ENCODE measurements around the gene KRT78. TPM values are rescaled to one million over a fixed set of nuclear protein-coding genes. Genes with fewer than 3 reads are reported as not detected.

The KRT78 gene
- total and polyA plus RNA-seq, 9 donors, result 0.05 to 2.8 (median 0.79) TPM; not detected in 6

DNA sequence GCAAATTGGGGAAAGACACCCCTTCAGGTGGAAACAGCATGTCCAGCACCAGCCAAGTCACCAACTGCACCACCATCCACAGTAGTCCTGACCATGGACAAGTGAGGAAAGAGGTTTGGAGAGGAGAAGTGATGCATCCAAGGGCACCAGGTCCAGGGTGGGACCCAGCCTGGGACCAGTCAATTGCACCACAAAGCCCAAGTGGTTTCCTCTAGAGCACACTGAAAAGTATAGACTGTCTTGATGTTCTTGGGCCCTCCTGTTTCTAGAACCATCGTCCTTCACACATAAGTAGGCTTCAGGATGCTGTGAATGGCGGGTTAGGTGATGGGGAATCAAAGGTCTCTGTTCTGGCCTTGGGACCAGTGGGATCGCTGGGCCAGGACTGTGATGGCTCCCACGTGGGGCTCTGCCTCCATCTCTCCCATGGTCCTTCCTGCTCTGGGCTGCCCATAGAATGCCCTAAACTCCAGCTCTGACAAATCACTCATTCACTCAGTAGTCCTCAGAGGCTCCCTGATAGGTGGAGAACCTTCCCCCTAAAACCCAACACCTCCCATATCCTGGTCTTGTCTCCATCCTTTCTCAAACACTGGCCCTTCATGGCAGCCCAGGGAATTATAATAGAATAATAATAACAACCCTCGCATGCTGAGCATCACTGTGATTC, 23.9 kb downstream of the KRT78 start:
- Histone ChIP-seq H3K9me3 (replicated peaks; ENCODE audit: control insufficient read depth, low read depth, low read length) (no peaks in the 10 kb centered on the region), H3K27ac (ENCODE audit: low read length) (no peak overlapping the region), H3K36me3 (ENCODE audit: control insufficient read depth, insufficient read depth, low read length) (no peaks in the 10 kb centered on the region), H3K4me3 (ENCODE audit: low read length) (no peak overlapping the region), H3K27me3 (ENCODE audit: control insufficient read depth, insufficient read depth, low read length) (peaks cover 7% of the 10 kb centered on the region), H3K4me1 (ENCODE audit: control insufficient read depth, insufficient read depth, low read length) (peaks cover 6% of the 10 kb centered on the region)
- no peak for DNase-seq
- no CpG with 5 or more reads among the region's 5 CpGs for WGBS (ENCODE audit: insufficient coverage)

DNA sequence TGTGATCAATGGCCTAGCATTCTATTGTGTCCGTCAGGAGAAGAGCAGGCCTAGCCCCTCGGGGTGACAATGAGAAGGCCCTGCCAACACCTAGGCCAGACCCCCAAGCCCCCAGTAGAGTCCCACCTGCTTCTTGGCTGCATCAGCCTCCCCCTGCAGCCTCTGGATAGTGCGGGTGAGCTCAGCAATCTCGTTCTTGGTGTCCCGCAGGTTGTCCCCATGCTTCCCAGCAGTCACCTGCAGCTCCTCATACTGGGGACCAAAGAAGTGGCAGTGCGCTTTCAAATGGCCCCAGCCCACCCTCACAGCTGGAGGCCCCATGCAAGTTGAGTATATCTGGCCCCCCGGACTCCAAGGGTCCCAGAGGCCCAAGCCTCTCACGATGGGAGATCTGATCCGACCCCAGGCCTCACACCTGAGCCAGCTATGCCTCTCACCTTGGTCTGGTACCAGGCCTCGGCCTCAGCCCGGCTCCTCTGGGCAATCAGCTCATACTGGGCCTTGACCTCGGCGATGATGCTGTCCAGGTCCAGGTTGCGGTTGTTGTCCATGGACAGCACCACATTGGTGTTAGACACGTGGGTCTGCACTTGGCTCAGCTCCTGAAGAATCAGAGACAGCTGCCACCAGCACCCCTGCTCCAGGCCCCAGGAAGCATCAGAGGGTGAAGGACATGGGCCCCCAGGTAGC, 24.9 kb downstream of the KRT78 start:
- DNase-seq, result no peak
- H3K27me3 ChIP-seq (ENCODE audit: control insufficient read depth, insufficient read depth, low read length), result peaks cover 7% of the 10 kb centered on the region
- H3K9me3 ChIP-seq (replicated peaks; ENCODE audit: control insufficient read depth, low read depth, low read length), result no peaks in the 10 kb centered on the region
- WGBS (ENCODE audit: insufficient coverage), result 87% methylated on average over 13 of the region's 15 CpGs
- H3K27ac ChIP-seq (ENCODE audit: low read length), result no peak overlapping the region
- no peak overlapping the region for H3K4me3 ChIP-seq (ENCODE audit: low read length)
- H3K4me1 ChIP-seq (ENCODE audit: control insufficient read depth, insufficient read depth, low read length), result peaks cover 6% of the 10 kb centered on the region
- H3K36me3 ChIP-seq (ENCODE audit: control insufficient read depth, insufficient read depth, low read length), result no peaks in the 10 kb centered on the region

DNA sequence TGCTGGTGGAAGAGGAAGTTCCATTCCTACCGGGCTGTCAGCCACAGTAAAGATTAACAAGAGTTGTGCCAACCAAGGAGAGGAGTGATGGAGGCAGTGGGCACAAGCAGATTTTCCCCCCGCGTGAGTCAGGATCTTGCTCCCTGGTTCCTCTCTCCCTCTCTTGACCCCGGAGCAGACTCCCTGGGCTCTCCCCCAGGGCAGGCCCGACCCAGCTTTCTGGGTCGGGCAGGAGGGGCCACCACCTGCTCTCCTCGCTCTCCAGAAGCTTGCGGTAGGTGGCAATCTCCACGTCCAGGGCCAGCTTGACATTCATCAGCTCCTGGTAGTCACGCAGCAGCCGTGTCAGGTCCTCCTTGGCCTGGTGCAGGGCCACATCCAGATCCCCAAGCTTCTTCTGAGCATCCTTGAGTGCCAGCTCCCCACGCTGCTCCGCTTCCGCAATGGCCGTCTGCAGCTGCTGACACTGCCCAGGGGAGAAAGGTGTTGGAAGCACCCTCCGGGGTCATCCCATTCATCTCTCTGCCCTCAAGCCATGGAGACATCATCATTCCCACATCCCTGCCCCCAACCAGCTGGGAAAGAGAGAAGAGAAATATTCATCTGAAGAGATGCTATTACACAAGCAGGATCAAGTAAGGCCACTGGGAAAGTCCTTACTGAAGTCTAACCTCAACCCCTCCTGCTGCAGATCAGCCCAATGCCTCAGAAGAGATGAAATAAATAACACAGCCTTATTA, 25.9 kb downstream of the KRT78 start:
- no peak overlapping the region for H3K4me3 ChIP-seq (ENCODE audit: low read length)
- no peak for DNase-seq
- 62% methylated on average over 15 of the region's 16 CpGs for WGBS (ENCODE audit: insufficient coverage)
- peaks cover 9% of the 10 kb centered on the region for H3K27me3 ChIP-seq (ENCODE audit: control insufficient read depth, insufficient read depth, low read length)
- H3K4me1 ChIP-seq (ENCODE audit: control insufficient read depth, insufficient read depth, low read length), result peaks cover 12% of the 10 kb centered on the region
- no peak overlapping the region for H3K27ac ChIP-seq (ENCODE audit: low read length)
- no peaks in the 10 kb centered on the region for H3K9me3 ChIP-seq (replicated peaks; ENCODE audit: control insufficient read depth, low read depth, low read length)
- no peaks in the 10 kb centered on the region for H3K36me3 ChIP-seq (ENCODE audit: control insufficient read depth, insufficient read depth, low read length)

DNA sequence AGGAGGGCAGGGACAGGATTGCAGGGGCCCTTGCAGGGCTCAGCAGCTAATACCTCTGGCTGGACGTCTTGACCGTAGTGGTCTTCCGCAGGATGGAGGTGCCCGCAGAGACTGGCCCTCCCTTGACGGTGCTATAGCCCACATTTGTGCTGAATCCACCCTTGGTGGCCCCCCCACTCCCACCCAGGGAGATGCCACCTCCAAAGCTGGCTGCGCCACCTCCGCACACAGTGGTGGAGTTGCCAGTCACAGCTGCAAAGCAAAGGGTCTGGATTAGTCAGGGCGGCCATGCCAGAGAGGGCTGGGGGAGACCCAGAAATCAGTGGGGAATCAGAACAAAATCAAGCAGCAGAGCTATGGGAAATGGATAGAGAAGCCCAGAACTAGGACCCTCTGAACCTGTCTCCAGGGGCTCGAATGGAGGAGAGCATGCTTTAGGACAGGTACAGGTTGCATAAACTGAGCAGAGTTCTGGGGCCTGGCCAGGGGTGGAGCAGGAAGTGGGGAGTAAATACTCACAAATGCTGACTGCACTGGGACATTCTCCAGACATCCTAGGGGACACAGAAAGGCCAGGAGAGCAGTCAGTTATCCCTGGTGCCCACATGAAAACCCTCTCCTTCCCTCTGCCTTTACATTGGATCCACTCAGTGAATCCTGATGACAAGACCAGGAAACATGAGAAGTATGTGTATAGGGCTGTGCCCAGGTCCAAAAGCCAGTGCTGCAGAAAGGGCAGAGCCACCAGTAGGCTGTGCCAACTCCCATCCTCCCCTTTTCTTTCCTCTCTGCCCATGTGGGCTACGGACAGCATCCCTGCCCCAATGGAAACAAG, 26.8 kb downstream of the KRT78 start:
- no peak overlapping the region for H3K27ac ChIP-seq (ENCODE audit: low read length)
- WGBS (ENCODE audit: insufficient coverage), result 79% methylated on average over 4 of the region's 10 CpGs
- no peak overlapping the region for H3K4me3 ChIP-seq (ENCODE audit: low read length)
- peaks cover 6% of the 10 kb centered on the region for H3K27me3 ChIP-seq (ENCODE audit: control insufficient read depth, insufficient read depth, low read length)
- no peaks in the 10 kb centered on the region for H3K36me3 ChIP-seq (ENCODE audit: control insufficient read depth, insufficient read depth, low read length)
- no peaks in the 10 kb centered on the region for H3K9me3 ChIP-seq (replicated peaks; ENCODE audit: control insufficient read depth, low read depth, low read length)
- H3K4me1 ChIP-seq (ENCODE audit: control insufficient read depth, insufficient read depth, low read length), result peaks cover 12% of the 10 kb centered on the region
- DNase-seq, result peak; percentile 11

GRCh38 chr12:52821071-52821730, 27.6 kb downstream of the KRT78 start:
- H3K27ac ChIP-seq (ENCODE audit: low read length), result no peak overlapping the region
- WGBS (ENCODE audit: insufficient coverage), result 79% methylated on average over 4 of the region's 4 CpGs
- H3K36me3 ChIP-seq (ENCODE audit: control insufficient read depth, insufficient read depth, low read length), result no peaks in the 10 kb centered on the region
- H3K4me1 ChIP-seq (ENCODE audit: control insufficient read depth, insufficient read depth, low read length), result peaks cover 12% of the 10 kb centered on the region
- no peaks in the 10 kb centered on the region for H3K9me3 ChIP-seq (replicated peaks; ENCODE audit: control insufficient read depth, low read depth, low read length)
- peaks cover 6% of the 10 kb centered on the region for H3K27me3 ChIP-seq (ENCODE audit: control insufficient read depth, insufficient read depth, low read length)
- no peak for DNase-seq
- no peak overlapping the region for H3K4me3 ChIP-seq (ENCODE audit: low read length)

DNA sequence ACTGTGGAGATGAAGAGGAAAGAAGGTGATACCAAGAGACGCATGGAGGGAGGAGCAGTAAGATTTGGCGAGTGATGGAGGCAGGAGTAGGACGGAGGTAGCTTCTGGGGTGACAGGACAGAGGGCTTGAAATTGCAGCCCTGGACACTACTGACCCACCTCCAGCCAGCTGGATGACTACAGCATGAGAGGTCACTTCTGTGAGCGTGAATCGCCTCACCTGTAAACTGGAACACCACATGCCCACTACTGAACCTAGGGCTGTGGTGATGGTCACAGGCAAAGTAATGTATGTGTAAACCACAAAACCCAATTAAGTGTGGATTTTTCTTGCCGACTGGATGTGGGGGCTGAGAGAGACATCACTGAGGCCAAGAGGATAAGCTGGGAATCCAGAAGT, 28.3 kb downstream of the KRT78 start:
- H3K27me3 ChIP-seq (ENCODE audit: control insufficient read depth, insufficient read depth, low read length), result peaks cover 8% of the 10 kb centered on the region
- H3K4me3 ChIP-seq (ENCODE audit: low read length), result no peak overlapping the region
- H3K27ac ChIP-seq (ENCODE audit: low read length), result no peak overlapping the region
- no peaks in the 10 kb centered on the region for H3K9me3 ChIP-seq (replicated peaks; ENCODE audit: control insufficient read depth, low read depth, low read length)
- WGBS (ENCODE audit: insufficient coverage), result 100% methylated on average over 1 of the region's 6 CpGs
- H3K36me3 ChIP-seq (ENCODE audit: control insufficient read depth, insufficient read depth, low read length), result no peaks in the 10 kb centered on the region
- DNase-seq, result no peak
- H3K4me1 ChIP-seq (ENCODE audit: control insufficient read depth, insufficient read depth, low read length), result peaks cover 12% of the 10 kb centered on the region

- Histone ChIP-seq H3K4me1 (ENCODE audit: control insufficient read depth, insufficient read depth, low read length) (peaks cover 12% of the 10 kb centered on the region), H3K27ac (ENCODE audit: low read length) (no peak overlapping the region), H3K4me3 (ENCODE audit: low read length) (no peak overlapping the region), H3K9me3 (replicated peaks; ENCODE audit: control insufficient read depth, low read depth, low read length) (no peaks in the 10 kb centered on the region), H3K27me3 (ENCODE audit: control insufficient read depth, insufficient read depth, low read length) (peaks cover 8% of the 10 kb centered on the region), H3K36me3 (ENCODE audit: control insufficient read depth, insufficient read depth, low read length) (no peaks in the 10 kb centered on the region)
- 70% methylated on average over 6 of the region's 7 CpGs for WGBS (ENCODE audit: insufficient coverage)
- no peak for DNase-seq
These were observed 28.9 kb downstream of the KRT78 start for GRCh38 chr12:52819731-52820510.

DNA sequence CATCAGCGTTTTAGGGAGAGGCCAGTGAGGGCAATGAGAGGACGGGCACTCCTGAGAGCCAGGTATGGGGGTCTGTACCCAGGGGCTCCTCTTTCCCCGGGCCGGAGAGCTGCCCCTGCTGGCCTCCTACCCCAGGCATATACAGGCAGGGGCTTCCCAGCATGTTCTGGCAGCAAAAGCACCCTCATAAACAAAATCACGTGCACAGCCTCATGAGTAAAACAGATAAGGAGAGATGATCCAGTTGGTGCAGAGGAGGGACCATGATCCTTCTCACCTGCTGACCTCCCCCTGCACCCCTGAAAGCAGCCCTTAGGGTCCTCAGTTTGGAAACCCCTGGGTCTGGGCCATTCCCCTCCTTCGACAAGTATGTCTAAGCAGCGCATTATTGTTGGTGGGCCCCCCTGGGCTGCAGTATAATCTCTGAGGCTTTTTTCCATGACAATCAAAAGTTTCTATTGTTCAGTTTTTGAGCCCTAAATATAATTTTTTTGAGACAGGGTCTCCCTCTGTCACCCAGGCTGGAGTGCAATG, 29.8 kb downstream of the KRT78 start:
- no peak for DNase-seq
- peaks cover 6% of the 10 kb centered on the region for H3K27me3 ChIP-seq (ENCODE audit: control insufficient read depth, insufficient read depth, low read length)
- H3K4me3 ChIP-seq (ENCODE audit: low read length), result no peak overlapping the region
- 0% methylated on average over 1 of the region's 7 CpGs for WGBS (ENCODE audit: insufficient coverage)
- peaks cover 12% of the 10 kb centered on the region for H3K4me1 ChIP-seq (ENCODE audit: control insufficient read depth, insufficient read depth, low read length)
- no peaks in the 10 kb centered on the region for H3K36me3 ChIP-seq (ENCODE audit: control insufficient read depth, insufficient read depth, low read length)
- H3K9me3 ChIP-seq (replicated peaks; ENCODE audit: control insufficient read depth, low read depth, low read length), result no peaks in the 10 kb centered on the region
- H3K27ac ChIP-seq (ENCODE audit: low read length), result no peak overlapping the region

DNA sequence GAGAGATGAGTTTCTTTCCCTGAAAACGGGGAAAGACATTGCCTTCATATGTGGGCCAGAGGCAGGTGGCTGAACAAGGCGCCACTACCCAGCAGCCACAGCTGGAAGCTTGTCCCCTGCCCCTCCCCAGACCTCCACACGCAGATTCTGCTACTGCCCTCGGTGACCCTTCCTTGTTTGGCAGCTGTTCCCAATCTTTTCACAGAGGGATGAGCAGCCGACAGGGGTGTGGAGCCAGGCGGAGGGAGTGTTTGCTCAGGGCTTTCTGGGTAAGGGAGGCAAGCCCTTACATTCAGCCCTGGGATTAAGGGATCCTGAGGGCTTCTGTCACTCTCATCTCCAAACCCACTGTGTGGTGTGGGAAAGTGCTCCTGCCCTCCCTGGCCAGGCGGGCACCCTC, 30.4 kb downstream of the KRT78 start:
- H3K27ac ChIP-seq (ENCODE audit: low read length), result no peak overlapping the region
- peaks cover 12% of the 10 kb centered on the region for H3K4me1 ChIP-seq (ENCODE audit: control insufficient read depth, insufficient read depth, low read length)
- H3K36me3 ChIP-seq (ENCODE audit: control insufficient read depth, insufficient read depth, low read length), result no peaks in the 10 kb centered on the region
- 17% methylated on average over 1 of the region's 7 CpGs for WGBS (ENCODE audit: insufficient coverage)
- DNase-seq, result peak; percentile 43
- peaks cover 4% of the 10 kb centered on the region for H3K27me3 ChIP-seq (ENCODE audit: control insufficient read depth, insufficient read depth, low read length)
- no peaks in the 10 kb centered on the region for H3K9me3 ChIP-seq (replicated peaks; ENCODE audit: control insufficient read depth, low read depth, low read length)
- no peak overlapping the region for H3K4me3 ChIP-seq (ENCODE audit: low read length)
